ENCODE results near the gene BCL2.
A peak's percentile ranks its signal among the peaks of the same experiment; 100 is the strongest.

Gene BCL2

GRCh38 chr18:63079114-63079513 is 240.5 kb downstream of the BCL2 start:
- Histone ChIP-seq H3K27me3 (ENCODE audit: control insufficient read depth, insufficient read depth, low read length) (no peaks in the 10 kb centered on the region), H3K9ac (ENCODE audit: low read depth, low read length) (no peak overlapping the region), H3K4me3 (ENCODE audit: low read depth, low read length) (no peak overlapping the region), H3K4me1 (ENCODE audit: control insufficient read depth, insufficient read depth, low read length) (no peaks in the 10 kb centered on the region), H3K9me3 (ENCODE audit: control insufficient read depth, insufficient read depth, low read length) (no peaks in the 10 kb centered on the region), H3K36me3 (ENCODE audit: control insufficient read depth, insufficient read depth, low read length) (no peaks in the 10 kb centered on the region)

DNA sequence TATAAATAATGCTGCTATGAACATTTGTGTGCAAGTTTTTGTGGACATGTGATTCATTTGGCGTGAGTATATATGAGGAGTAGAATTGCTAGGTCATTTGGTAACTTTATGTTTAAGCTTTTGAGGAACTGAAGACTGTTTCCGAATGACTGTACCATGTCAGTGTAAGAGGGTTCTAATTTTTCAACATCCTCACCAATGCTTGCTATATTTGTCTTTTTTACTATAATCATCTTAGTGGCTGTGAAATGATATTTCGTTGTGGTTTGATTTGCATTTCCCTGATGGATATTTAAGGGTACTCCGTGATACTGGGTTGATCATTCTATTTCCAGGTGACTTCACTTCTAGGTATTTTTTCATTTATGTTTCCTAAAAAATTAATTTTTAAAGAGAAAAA is 241.1 kb downstream of the BCL2 start:
- no peak overlapping the region for H3K9ac ChIP-seq (ENCODE audit: low read depth, low read length)
- H3K4me3 ChIP-seq (ENCODE audit: low read depth, low read length), result no peak overlapping the region
- H3K36me3 ChIP-seq (ENCODE audit: control insufficient read depth, insufficient read depth, low read length), result no peaks in the 10 kb centered on the region
- no peaks in the 10 kb centered on the region for H3K27me3 ChIP-seq (ENCODE audit: control insufficient read depth, insufficient read depth, low read length)
- no peaks in the 10 kb centered on the region for H3K4me1 ChIP-seq (ENCODE audit: control insufficient read depth, insufficient read depth, low read length)
- no peaks in the 10 kb centered on the region for H3K9me3 ChIP-seq (ENCODE audit: control insufficient read depth, insufficient read depth, low read length)

DNA sequence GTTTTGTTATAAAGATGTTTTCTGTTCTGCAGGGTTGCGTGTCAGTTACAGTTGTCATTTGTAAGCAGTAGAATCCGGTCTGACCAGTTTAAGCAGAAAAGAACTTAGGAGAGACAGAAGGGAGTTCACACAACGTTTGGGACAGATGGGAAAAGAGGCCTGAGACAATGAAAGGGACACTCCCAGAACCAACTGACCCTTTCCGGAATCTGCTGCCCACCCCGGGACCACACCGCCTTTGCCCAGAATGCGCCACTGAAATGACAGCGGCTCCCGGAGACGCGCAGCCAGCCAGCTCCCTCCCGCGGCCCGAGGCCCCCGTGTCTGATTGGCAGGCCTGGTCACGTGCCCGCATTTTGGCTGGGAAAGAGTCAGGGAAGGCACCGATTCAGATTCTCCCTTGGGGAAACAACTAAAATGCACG is 244.6 kb downstream of the BCL2 start:
- Histone ChIP-seq H3K9ac (ENCODE audit: low read depth, low read length) (no peak overlapping the region), H3K9me3 (ENCODE audit: control insufficient read depth, insufficient read depth, low read length) (no peaks in the 10 kb centered on the region), H3K4me1 (ENCODE audit: control insufficient read depth, insufficient read depth, low read length) (no peaks in the 10 kb centered on the region), H3K4me3 (ENCODE audit: low read depth, low read length) (peak overlapping the region; percentile 76), H3K27me3 (ENCODE audit: control insufficient read depth, insufficient read depth, low read length) (no peaks in the 10 kb centered on the region), H3K36me3 (ENCODE audit: control insufficient read depth, insufficient read depth, low read length) (no peaks in the 10 kb centered on the region)

GRCh38 chr18:63073481-63073880 is 246.1 kb downstream of the BCL2 start:
- Histone ChIP-seq H3K9ac (ENCODE audit: low read depth, low read length) (no peak overlapping the region), H3K27me3 (ENCODE audit: control insufficient read depth, insufficient read depth, low read length) (no peaks in the 10 kb centered on the region), H3K4me3 (ENCODE audit: low read depth, low read length) (no peak overlapping the region), H3K9me3 (ENCODE audit: control insufficient read depth, insufficient read depth, low read length) (no peaks in the 10 kb centered on the region), H3K4me1 (ENCODE audit: control insufficient read depth, insufficient read depth, low read length) (no peaks in the 10 kb centered on the region), H3K36me3 (ENCODE audit: control insufficient read depth, insufficient read depth, low read length) (no peaks in the 10 kb centered on the region)
